ENCODE results near the gene RNASE12.

The RNASE12 gene

GRCh38 chr14:20610002-20610765 is 19.0 kb upstream of the RNASE12 start (continued):
- TF ChIP-seq ZBTB49 (tag by site-specific recombination; IDR thresholded peaks at IDR 0.05; ENCODE audit: low read depth) (no peak), ZNF211 (tag by site-specific recombination; IDR thresholded peaks at IDR 0.05; ENCODE audit: low read depth) (no peak), ZNF791 (tag by site-specific recombination; IDR thresholded peaks at IDR 0.05) (no peak), ZBTB8A (tag by site-specific recombination; IDR thresholded peaks at IDR 0.05) (peak; percentile 87), ZNF16 (tag by site-specific recombination; IDR thresholded peaks at IDR 0.05; ENCODE audit: low read depth) (peak; percentile 15; the same call in 1 of the 2 replicates), ZBTB7A (tag by site-specific recombination; IDR thresholded peaks at IDR 0.05; ENCODE audit: low read depth) (0 out of 2 replicates have a peak, but pooled peaks have one; percentile 32), ZNF623 (tag by site-specific recombination; IDR thresholded peaks at IDR 0.05) (0 out of 2 replicates have a peak, but pooled peaks have one; percentile 12), EGR2 (tag by site-specific recombination; IDR thresholded peaks at IDR 0.05; ENCODE audit: low read depth) (peak; percentile 44; the same call in 1 of the 2 replicates), KLF1 (tag by site-specific recombination; IDR thresholded peaks at IDR 0.05) (0 out of 2 replicates have a peak, but pooled peaks have one; percentile 23), ZNF548 (tag by site-specific recombination; IDR thresholded peaks at IDR 0.05) (no peak), ZFHX2 (tag by site-specific recombination; conservative IDR thresholded peaks at IDR 0.05) (peak; percentile 45), HOXC10 (CRISPR knock-in tag; IDR thresholded peaks at IDR 0.05) (no peak), PBX3 (CRISPR knock-in tag; IDR thresholded peaks at IDR 0.05) (no peak), ZNF658 (tag by site-specific recombination; IDR thresholded peaks at IDR 0.05) (no peak), ZNF830 (tag by site-specific recombination; IDR thresholded peaks at IDR 0.05; ENCODE audit: low read depth) (no peak), ZNF549 (tag by site-specific recombination; IDR thresholded peaks at IDR 0.05) (no peak), YY1 (tag by site-specific recombination; IDR thresholded peaks at IDR 0.05) (peak; percentile 51; the same call in 1 of the 2 replicates), OVOL3 (tag by site-specific recombination; IDR thresholded peaks at IDR 0.05) (no peak; the same call in 1 of the 2 replicates), PRDM1 (tag by site-specific recombination; IDR thresholded peaks at IDR 0.05) (peak; percentile 81), ZNF350 (tag by site-specific recombination; IDR thresholded peaks at IDR 0.05) (no peak), ZNF629 (tag by site-specific recombination; IDR thresholded peaks at IDR 0.05) (peak; percentile 61; the same call in 1 of the 2 replicates)
- TF ChIP-seq, protein P1, sequence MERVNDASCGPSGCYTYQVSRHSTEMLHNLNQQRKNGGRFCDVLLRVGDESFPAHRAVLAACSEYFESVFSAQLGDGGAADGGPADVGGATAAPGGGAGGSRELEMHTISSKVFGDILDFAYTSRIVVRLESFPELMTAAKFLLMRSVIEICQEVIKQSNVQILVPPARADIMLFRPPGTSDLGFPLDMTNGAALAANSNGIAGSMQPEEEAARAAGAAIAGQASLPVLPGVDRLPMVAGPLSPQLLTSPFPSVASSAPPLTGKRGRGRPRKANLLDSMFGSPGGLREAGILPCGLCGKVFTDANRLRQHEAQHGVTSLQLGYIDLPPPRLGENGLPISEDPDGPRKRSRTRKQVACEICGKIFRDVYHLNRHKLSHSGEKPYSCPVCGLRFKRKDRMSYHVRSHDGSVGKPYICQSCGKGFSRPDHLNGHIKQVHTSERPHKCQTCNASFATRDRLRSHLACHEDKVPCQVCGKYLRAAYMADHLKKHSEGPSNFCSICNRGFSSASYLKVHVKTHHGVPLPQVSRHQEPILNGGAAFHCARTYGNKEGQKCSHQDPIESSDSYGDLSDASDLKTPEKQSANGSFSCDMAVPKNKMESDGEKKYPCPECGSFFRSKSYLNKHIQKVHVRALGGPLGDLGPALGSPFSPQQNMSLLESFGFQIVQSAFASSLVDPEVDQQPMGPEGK (tag by site-specific recombination; IDR thresholded peaks at IDR 0.05), result peak; percentile 43; the same call in 1 of the 2 replicates
- TF ChIP-seq, protein P2, sequence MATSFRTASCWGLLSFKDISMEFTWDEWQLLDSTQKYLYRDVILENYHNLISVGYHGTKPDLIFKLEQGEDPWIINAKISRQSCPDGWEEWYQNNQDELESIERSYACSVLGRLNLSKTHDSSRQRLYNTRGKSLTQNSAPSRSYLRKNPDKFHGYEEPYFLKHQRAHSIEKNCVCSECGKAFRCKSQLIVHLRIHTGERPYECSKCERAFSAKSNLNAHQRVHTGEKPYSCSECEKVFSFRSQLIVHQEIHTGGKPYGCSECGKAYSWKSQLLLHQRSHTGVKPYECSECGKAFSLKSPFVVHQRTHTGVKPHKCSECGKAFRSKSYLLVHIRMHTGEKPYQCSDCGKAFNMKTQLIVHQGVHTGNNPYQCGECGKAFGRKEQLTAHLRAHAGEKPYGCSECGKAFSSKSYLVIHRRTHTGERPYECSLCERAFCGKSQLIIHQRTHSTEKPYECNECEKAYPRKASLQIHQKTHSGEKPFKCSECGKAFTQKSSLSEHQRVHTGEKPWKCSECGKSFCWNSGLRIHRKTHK (tag by site-specific recombination; IDR thresholded peaks at IDR 0.05), result no peak
- TF ChIP-seq, protein P3, sequence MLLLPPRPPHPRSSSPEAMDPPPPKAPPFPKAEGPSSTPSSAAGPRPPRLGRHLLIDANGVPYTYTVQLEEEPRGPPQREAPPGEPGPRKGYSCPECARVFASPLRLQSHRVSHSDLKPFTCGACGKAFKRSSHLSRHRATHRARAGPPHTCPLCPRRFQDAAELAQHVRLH (tag by site-specific recombination; IDR thresholded peaks at IDR 0.05), result peak; percentile 92
- TF ChIP-seq, protein P4, sequence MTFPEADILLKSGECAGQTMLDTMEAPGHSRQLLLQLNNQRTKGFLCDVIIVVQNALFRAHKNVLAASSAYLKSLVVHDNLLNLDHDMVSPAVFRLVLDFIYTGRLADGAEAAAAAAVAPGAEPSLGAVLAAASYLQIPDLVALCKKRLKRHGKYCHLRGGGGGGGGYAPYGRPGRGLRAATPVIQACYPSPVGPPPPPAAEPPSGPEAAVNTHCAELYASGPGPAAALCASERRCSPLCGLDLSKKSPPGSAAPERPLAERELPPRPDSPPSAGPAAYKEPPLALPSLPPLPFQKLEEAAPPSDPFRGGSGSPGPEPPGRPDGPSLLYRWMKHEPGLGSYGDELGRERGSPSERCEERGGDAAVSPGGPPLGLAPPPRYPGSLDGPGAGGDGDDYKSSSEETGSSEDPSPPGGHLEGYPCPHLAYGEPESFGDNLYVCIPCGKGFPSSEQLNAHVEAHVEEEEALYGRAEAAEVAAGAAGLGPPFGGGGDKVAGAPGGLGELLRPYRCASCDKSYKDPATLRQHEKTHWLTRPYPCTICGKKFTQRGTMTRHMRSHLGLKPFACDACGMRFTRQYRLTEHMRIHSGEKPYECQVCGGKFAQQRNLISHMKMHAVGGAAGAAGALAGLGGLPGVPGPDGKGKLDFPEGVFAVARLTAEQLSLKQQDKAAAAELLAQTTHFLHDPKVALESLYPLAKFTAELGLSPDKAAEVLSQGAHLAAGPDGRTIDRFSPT (tag by site-specific recombination; IDR thresholded peaks at IDR 0.05), result no peak
- TF ChIP-seq, protein P5, sequence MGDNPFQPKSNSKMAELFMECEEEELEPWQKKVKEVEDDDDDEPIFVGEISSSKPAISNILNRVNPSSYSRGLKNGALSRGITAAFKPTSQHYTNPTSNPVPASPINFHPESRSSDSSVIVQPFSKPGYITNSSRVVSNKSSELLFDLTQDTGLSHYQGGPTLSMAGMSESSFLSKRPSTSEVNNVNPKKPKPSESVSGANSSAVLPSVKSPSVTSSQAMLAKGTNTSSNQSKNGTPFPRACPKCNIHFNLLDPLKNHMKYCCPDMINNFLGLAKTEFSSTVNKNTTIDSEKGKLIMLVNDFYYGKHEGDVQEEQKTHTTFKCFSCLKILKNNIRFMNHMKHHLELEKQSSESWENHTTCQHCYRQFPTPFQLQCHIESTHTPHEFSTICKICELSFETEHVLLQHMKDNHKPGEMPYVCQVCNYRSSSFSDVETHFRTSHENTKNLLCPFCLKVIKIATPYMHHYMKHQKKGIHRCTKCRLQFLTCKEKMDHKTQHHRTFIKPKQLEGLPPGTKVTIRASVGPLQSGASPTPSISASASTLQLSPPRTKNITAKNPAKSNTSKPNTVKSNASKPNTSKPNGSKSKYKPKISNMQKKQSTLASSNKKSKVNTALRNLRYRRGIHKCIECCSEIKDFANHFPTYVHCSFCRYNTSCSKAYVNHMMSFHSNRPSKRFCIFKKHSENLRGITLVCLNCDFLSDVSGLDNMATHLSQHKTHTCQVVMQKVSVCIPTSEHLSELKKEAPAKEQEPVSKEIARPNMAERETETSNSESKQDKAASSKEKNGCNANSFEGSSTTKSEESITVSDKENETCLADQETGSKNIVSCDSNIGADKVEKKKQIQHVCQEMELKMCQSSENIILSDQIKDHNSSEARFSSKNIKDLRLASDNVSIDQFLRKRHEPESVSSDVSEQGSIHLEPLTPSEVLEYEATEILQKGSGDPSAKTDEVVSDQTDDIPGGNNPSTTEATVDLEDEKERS (tag by site-specific recombination; IDR thresholded peaks at IDR 0.05), result 0 out of 2 replicates have a peak, but pooled peaks have one; percentile 69

All from HEK293 (cell line).